K562 (cell line): ENCODE measurements around the gene POLD2. TPM values are rescaled to one million over a fixed set of nuclear protein-coding genes. Genes with fewer than 3 reads are reported as not detected.

Source experiments
- ARID1B ChIP-seq: fragments of 450-650 bp; IDR thresholded peaks from 2 replicates; pipeline ENCODE4 v1.6.1; 2016; ENCODE audit warnings: antibody characterized with exemption, mild to moderate bottlenecking, inconsistent platforms
- CBFA2T2 ChIP-seq: fragments of 450-650 bp; conservative IDR thresholded peaks from 2 replicates; pipeline ENCODE4 v1.6.1; 2017; ENCODE audit warnings: mild to moderate bottlenecking
- CBFA2T3 ChIP-seq: fragments of 450-650 bp; IDR thresholded peaks from 2 replicates; pipeline ENCODE4 v1.6.1; 2017
- EGR1 ChIP-seq: fragments of 450-650 bp; conservative IDR thresholded peaks from 2 replicates; pipeline ENCODE4 v1.6.1; 2017; ENCODE audit warnings: mild to moderate bottlenecking
- GATA2 ChIP-seq: sonication (generic); formaldehyde crosslinking; IDR thresholded peaks from 2 replicates; pipeline ENCODE4 v1.4.0; 2020; ENCODE audit warnings: mild to moderate bottlenecking, missing genetic modification reagents
- NR2C2 ChIP-seq, 2 experiments: fragments of 200-800 bp in 1 of 2; sonication (Bioruptor generic) in 1 of 2; sonication (generic) in 1 of 2; formaldehyde crosslinking in 1 of 2; IDR thresholded peaks; 2 replicates each; pipeline versions ENCODE4 v1.6.1 to v1.8.0; 2016 to 2022; ENCODE audit warnings: mild to moderate bottlenecking in 1 of 2, missing compliant biosample characterization in 1 of 2, missing genetic modification characterization in 1 of 2, missing genetic modification reagents in 1 of 2
- SMAD2 ChIP-seq: fragments of 150-350 bp; IDR thresholded peaks from 2 replicates; pipeline ENCODE4 v1.6.1; 2014; ENCODE audit warnings: low read depth, mild to moderate bottlenecking, low read length
- polyA plus RNA-seq, 8 experiments: library from polyadenylated mRNA; depleted of rRNA in 4 of 8; stranded (reverse) in 5 of 8; unstranded in 3 of 8; fragments of >200 nt; fragmentation: Nextera tagmentation in 2 of 8; fragmentation: Illumina TruSeq in 1 of 8; extraction: Ambion mirVana in 2 of 8; extraction: Trizol in 1 of 8; gene quantifications; 2 replicates each; pipeline versions ENCODE4 v1.2.1 to v1.2.3, GENCODE V29; 2011 to 2014; ENCODE audit warnings: inconsistent platforms in 1 of 8, missing spikeins in 1 of 8
- total RNA-seq, 7 experiments: library from RNA; depleted of rRNA in 6 of 7; stranded (reverse); fragments of >200 nt in 6 of 7; fragmentation: Illumina TruSeq in 2 of 7; extraction: Trizol in 2 of 7; gene quantifications; 2 replicates each; pipeline versions ENCODE4 v1.2.1 to v1.2.3, GENCODE V29; 2011 to 2021; ENCODE audit warnings: low replicate concordance in 1 of 7
- TF ChIP-seq, protein P1 (sequence below), 2 experiments: IDR thresholded peaks; 2 replicates each; pipeline ENCODE4 v1.6.1; 2012; ENCODE audit warnings: improper control_type of control experiment in 2 of 2, low read depth in 2 of 2, low read length in 2 of 2, borderline replicate concordance in 1 of 2

Gene POLD2
- total and polyA plus RNA-seq, 9 of the 15 experiments (the other 6 are each of a cell fraction or from before 2014, with no cell fraction given) = 29.7 to 259 (median 225) TPM

DNA sequence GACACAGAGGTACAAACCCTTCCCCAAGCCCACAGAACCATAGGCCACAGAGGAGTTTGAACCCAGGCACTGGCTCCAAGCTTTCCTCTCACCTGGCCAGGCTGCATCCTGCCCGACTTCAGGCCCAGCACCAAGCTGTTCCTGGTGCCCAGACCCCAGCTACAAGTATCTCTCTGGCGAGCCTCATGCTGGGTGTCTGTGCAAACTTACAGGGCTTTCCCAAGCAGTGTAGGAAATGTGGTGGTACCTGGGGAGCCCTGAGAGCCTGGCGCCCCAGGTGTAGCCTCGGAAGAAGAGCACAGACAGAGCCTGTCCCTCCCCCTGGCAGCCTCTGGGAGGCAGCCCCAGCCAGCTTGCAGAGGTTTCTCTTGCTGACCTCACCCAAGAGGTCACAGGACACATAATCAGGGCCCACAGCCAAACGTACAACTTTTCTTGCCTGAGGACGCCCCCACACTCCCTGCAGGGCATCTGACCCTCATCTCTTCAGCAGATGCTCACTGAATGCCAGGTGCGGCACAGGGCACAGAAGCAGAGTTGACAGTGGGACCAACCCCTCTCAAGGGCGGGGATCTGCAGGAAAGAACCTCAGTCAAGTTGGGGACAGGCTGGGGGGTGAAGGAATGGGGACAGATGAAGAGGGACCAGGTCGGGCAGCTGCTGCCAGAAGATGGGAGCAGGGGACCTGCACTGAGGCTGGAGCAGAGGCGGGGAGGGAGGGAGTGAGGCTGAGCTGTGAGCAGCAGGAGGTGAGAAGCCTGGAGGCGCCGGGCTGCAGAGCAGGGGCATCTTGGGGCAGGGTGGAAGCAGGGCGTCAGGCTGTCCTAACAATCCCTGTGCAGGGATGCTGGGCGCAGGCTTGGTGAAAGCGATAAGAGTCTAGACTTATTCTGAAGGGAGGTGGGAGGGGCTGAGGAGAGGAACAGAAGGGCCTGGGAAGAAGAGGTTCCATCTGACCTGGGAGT is 34.0 kb upstream of the POLD2 start (continued):
- TF ChIP-seq NR2C2 (CRISPR knock-in tag; IDR thresholded peaks at IDR 0.05) (no peak), NR2C2 (tag; IDR thresholded peaks at IDR 0.05) (peak; percentile 41; the same call in 1 of the 2 replicates), GATA2 (CRISPR knock-in tag) (peak; percentile 23; the same call in 1 of the 2 replicates), CBFA2T2 (peak; percentile 26), CBFA2T3 (peak; percentile 61; the same call in 1 of the 2 replicates), SMAD2 (no peak), EGR1 (peak; percentile 60), ARID1B (peak; percentile 16; the same call in 1 of the 2 replicates)
- TF ChIP-seq, protein P1, sequence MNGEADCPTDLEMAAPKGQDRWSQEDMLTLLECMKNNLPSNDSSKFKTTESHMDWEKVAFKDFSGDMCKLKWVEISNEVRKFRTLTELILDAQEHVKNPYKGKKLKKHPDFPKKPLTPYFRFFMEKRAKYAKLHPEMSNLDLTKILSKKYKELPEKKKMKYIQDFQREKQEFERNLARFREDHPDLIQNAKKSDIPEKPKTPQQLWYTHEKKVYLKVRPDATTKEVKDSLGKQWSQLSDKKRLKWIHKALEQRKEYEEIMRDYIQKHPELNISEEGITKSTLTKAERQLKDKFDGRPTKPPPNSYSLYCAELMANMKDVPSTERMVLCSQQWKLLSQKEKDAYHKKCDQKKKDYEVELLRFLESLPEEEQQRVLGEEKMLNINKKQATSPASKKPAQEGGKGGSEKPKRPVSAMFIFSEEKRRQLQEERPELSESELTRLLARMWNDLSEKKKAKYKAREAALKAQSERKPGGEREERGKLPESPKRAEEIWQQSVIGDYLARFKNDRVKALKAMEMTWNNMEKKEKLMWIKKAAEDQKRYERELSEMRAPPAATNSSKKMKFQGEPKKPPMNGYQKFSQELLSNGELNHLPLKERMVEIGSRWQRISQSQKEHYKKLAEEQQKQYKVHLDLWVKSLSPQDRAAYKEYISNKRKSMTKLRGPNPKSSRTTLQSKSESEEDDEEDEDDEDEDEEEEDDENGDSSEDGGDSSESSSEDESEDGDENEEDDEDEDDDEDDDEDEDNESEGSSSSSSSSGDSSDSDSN (IDR thresholded peaks at IDR 0.05; ENCODE audit: borderline replicate concordance in 1 of 2, low read depth in 2 of 2, low read length in 2 of 2) = peak in 1 of 2 experiments; percentile 75; a peak in 1 of 4 replicates
- TF ChIP-seq, all 486 proteins: peak for 17
